GM13977 (cell line): ENCODE data around the gene HOXA1.

Experiments
- DNase-seq: peaks from one replicate; pipeline ENCODE4 v3.0.0; 2012; ENCODE audit warnings: low spot score
- CTCF ChIP-seq: IDR thresholded peaks from 2 replicates; pipeline ENCODE4 v1.5.1; 2012; ENCODE audit warnings: mild to moderate bottlenecking, control low read depth; ENCODE audit not compliant: insufficient read depth; ENCODE audit errors: extremely low read depth, missing control alignments
- in situ Hi-C: fragments of 300-500 bp; cut with MboI; formaldehyde crosslinking; loops from one replicate; pipeline ENCODE4 v1.12.0; 2022; ENCODE audit warnings: low sequenced_read_pairs, low pct_unique_long_range_greater_than_20kb, mixed read lengths, inconsistent platforms; ENCODE audit not compliant: unreplicated experiment

Gene HOXA1

GRCh38 chr7:27079234-27079975, 16.4 kb downstream of the HOXA1 start:
- in situ Hi-C loops: no loop called here
- TF ChIP-seq CTCF: no peak
- no peak for DNase-seq

GRCh38 chr7:27078616-27079233, 17.1 kb downstream of the HOXA1 start:
- no peak for TF ChIP-seq CTCF
- in situ Hi-C loops: no loop called here
- no peak for DNase-seq

- in situ Hi-C loops: no loop called here
- no peak for DNase-seq
- no peak for TF ChIP-seq CTCF
These were observed 22.7 kb downstream of the HOXA1 start for GRCh38 chr7:27073076-27073475.

GRCh38 chr7:27071622-27072390, 24.0 kb downstream of the HOXA1 start:
- in situ Hi-C loops: no loop called here
- DNase-seq: no peak
- TF ChIP-seq CTCF: no peak

- in situ Hi-C loops: no loop called here
- TF ChIP-seq CTCF: no peak
- no peak for DNase-seq
These were observed 27.5 kb downstream of the HOXA1 start for GRCh38 chr7:27068259-27068658.

- DNase-seq: no peak
- no peak for TF ChIP-seq CTCF
- in situ Hi-C loops: no loop called here
These were observed 29.7 kb downstream of the HOXA1 start for GRCh38 chr7:27066148-27066547.
